Activated CD8-positive, alpha-beta T cell treated with anti-CD3 and anti-CD28 coated beads for 36 hours (primary cell): ENCODE data around the gene PPCDC. TPM values are rescaled to one million over a fixed set of nuclear protein-coding genes. Genes with fewer than 3 reads are reported as not detected.

Experiments
- ATAC-seq: fragments of 200-7000 bp; cut with Tn5 transposase; one replicate; pipeline ENCODE4 v1.10.0; 2021; ENCODE audit warnings: mild to moderate bottlenecking, moderate library complexity
- CTCF ChIA-PET: fragments of 350-600 bp; sonication (Branson Sonifier 250); formaldehyde crosslinking; loops from one replicate; lab custom pipeline; 2021; ENCODE audit warnings: antibody characterized with exemption; lab: Charles Lee
- POLR2A ChIA-PET: fragments of 350-600 bp; sonication (Branson Sonifier 250); formaldehyde crosslinking; loops from one replicate; lab custom pipeline; 2021; ENCODE audit warnings: antibody characterized with exemption; lab: Charles Lee
- DNase-seq: peaks from one replicate; pipeline ENCODE4 v3.0.0-alpha.2; 2020
- H3K27ac Mint-ChIP-seq: one replicate; pipeline ENCODE4 v1.8.0; 2021; ENCODE audit warnings: mild to moderate bottlenecking, mixed read lengths
- H3K27me3 Mint-ChIP-seq: one replicate; pipeline ENCODE4 v1.8.0; 2021; ENCODE audit warnings: mixed read lengths
- H3K36me3 Mint-ChIP-seq: one replicate; pipeline ENCODE4 v1.8.0; 2021; ENCODE audit warnings: low read depth, mixed read lengths
- H3K4me1 Mint-ChIP-seq: one replicate; pipeline ENCODE4 v1.8.0; 2021; ENCODE audit warnings: low read depth, mixed read lengths
- H3K4me3 Mint-ChIP-seq: one replicate; pipeline ENCODE4 v1.8.0; 2021; ENCODE audit warnings: mild to moderate bottlenecking, moderate library complexity, mixed read lengths
- H3K9me3 Mint-ChIP-seq: one replicate; pipeline ENCODE4 v1.8.0; 2021; ENCODE audit warnings: mixed read lengths
- intact Hi-C: fragments of 100-400 bp; cut with micrococcal nuclease; formaldehyde crosslinking; loops from one replicate; pipeline ENCODE4 v1.10.0; 2022
- total RNA-seq, 2 experiments: library from RNA; stranded (reverse); gene quantifications; one replicate each; pipeline ENCODE4 v1.2.3, GENCODE V29; 2021
- TF ChIP-seq, protein P1 (sequence below): fragments of 200-600 bp; IDR thresholded peaks from one replicate; pipeline ENCODE4 v1.8.0; 2022; ENCODE audit warnings: antibody characterized with exemption, mild to moderate bottlenecking

The PPCDC gene
- total RNA-seq, 2 experiments from 2014 or later = 25.7 to 26.6 TPM

DNA sequence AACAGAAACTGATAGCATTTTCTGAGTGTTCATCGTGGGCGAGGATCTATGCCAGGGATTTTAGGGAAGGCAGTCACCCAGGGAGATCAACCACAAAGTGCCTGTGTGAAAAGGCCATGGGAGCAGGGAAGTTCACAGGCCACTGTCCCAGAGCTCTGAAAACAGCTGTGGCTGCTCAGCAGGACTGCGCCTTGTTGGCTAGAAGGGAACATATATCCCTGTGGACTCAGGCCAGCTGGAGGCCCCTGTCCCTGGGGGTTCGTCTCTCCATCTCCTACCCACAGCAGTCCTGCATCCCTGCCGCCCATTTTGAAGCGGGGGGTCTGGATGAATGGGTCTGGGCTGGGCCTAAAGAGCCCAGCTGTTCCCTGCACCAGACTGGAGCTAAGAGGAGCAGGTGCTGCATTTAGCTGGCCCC lies 27.8 kb downstream of the PPCDC start:
- ChIA-PET CTCF (no interaction called here), POLR2A (no interaction called here)
- H3K27me3 Mint-ChIP-seq = no peaks in the 10 kb centered on the region
- H3K4me1 Mint-ChIP-seq = peaks cover 13% of the 10 kb centered on the region
- H3K9me3 Mint-ChIP-seq = no peaks in the 10 kb centered on the region
- TF ChIP-seq, protein P1, sequence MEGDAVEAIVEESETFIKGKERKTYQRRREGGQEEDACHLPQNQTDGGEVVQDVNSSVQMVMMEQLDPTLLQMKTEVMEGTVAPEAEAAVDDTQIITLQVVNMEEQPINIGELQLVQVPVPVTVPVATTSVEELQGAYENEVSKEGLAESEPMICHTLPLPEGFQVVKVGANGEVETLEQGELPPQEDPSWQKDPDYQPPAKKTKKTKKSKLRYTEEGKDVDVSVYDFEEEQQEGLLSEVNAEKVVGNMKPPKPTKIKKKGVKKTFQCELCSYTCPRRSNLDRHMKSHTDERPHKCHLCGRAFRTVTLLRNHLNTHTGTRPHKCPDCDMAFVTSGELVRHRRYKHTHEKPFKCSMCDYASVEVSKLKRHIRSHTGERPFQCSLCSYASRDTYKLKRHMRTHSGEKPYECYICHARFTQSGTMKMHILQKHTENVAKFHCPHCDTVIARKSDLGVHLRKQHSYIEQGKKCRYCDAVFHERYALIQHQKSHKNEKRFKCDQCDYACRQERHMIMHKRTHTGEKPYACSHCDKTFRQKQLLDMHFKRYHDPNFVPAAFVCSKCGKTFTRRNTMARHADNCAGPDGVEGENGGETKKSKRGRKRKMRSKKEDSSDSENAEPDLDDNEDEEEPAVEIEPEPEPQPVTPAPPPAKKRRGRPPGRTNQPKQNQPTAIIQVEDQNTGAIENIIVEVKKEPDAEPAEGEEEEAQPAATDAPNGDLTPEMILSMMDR = no peak
- H3K27ac Mint-ChIP-seq = no peak overlapping the region
- peaks cover 9% of the 10 kb centered on the region for H3K36me3 Mint-ChIP-seq
- intact Hi-C loops = no loop called here
- ATAC-seq = no peak
- no peak for DNase-seq
- H3K4me3 Mint-ChIP-seq = no peak overlapping the region

DNA sequence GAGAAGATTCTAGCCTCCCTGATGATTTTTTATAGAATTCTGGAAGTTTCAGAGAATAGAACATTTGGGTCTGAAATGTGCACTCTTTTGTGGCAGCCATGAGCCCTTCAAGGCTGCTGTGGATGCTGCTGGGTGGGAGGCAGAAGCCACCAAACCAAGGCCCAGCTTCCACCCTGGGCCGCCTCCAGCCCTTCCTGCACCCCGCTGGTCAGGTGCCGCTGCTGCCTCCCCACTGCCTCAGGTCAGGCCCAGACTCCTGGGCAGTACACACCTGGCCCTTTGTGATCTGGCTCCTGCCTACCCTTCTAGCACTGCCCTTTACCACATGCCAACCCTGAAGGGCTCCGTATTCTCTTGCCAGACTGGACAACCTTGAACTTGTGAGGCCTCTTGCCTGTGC lies 28.3 kb downstream of the PPCDC start:
- peaks cover 5% of the 10 kb centered on the region for H3K36me3 Mint-ChIP-seq
- no peaks in the 10 kb centered on the region for H3K9me3 Mint-ChIP-seq
- no peak overlapping the region for H3K4me3 Mint-ChIP-seq
- CTCF ChIA-PET = no interaction called here
- H3K27me3 Mint-ChIP-seq = no peaks in the 10 kb centered on the region
- DNase-seq = no peak
- TF ChIP-seq, protein P1 = no peak
- H3K4me1 Mint-ChIP-seq = peaks cover 8% of the 10 kb centered on the region
- ATAC-seq = no peak
- POLR2A ChIA-PET = no interaction called here
- intact Hi-C loops = no loop called here
- no peak overlapping the region for H3K27ac Mint-ChIP-seq

DNA sequence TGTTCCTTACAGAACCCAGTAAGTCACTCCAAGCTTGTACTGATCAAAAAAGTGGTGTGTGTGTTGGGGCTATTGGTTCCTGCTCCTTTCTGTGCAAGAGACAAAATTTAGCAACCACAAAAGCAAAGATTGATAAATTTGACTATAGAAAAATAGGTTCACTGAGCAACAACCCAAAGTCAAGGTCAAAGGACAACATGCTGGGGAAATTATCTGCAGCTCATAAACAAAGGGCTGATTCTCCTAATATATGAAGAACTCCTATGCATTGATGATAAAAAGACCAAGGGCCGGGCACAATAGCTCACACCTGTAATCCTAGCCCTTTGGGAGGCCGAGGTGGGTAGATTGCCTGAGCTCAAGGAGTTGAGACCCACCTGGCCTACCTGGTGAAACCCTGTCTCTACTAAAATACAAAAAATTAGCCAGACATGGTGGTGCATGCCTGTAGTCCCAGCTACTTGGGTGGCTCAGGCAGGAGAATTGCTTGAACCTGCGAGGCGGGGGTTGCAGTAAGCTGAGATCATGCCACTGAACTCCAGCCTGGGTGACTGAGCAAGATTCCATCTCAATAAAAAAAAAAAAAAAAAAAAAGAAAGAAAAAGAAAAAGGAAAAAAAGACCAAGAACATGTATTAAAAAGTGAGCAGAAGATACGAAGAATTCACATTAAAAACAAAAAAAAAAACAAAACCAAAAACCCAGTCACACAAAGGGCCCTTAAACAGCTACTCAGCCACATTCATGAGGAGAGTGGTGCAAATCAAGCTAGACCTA lies 29.8 kb downstream of the PPCDC start:
- no peak for DNase-seq
- Mint-ChIP-seq H3K36me3 (peaks cover 5% of the 10 kb centered on the region), H3K27ac (no peak overlapping the region), H3K4me3 (no peak overlapping the region), H3K27me3 (no peaks in the 10 kb centered on the region), H3K4me1 (no peaks in the 10 kb centered on the region), H3K9me3 (no peaks in the 10 kb centered on the region)
- intact Hi-C loops = no loop called here
- CTCF ChIA-PET = interaction anchor here (1.1 to 1.2 kb wide), 2 partner anchors 8 to 11 kb away, joined by 3 to 4 read pairs; no protein-coding TSS in a partner anchor
- POLR2A ChIA-PET = no interaction called here
- TF ChIP-seq, protein P1 = no peak
- no peak for ATAC-seq

DNA sequence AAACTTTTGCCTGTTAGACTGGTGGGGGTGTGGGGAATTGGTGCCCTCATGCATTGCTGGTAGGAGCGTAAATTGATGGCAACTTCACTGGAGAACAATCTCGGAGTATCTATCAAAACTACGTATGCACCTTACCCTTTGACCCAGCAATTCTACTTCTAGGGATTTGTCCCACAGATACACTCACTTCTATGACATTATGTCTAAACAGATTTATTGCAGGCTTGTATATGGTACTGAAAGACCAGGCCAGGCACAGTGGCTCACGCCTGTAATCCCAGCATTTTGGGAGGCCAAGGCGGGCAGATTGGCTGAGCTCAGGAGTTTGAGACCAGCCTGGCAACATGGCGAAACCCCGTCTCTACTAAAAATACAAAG lies 30.3 kb downstream of the PPCDC start:
- Mint-ChIP-seq H3K4me1 (no peaks in the 10 kb centered on the region), H3K27me3 (no peaks in the 10 kb centered on the region), H3K27ac (no peak overlapping the region), H3K4me3 (no peak overlapping the region), H3K36me3 (peaks cover 4% of the 10 kb centered on the region), H3K9me3 (no peaks in the 10 kb centered on the region)
- intact Hi-C loops = no loop called here
- TF ChIP-seq, protein P1 = no peak
- ATAC-seq = no peak
- ChIA-PET POLR2A (no interaction called here), CTCF (interaction anchor here (1.1 to 1.2 kb wide), 2 partner anchors 9 to 12 kb away, joined by 3 to 4 read pairs; no protein-coding TSS in a partner anchor)
- DNase-seq = no peak

DNA sequence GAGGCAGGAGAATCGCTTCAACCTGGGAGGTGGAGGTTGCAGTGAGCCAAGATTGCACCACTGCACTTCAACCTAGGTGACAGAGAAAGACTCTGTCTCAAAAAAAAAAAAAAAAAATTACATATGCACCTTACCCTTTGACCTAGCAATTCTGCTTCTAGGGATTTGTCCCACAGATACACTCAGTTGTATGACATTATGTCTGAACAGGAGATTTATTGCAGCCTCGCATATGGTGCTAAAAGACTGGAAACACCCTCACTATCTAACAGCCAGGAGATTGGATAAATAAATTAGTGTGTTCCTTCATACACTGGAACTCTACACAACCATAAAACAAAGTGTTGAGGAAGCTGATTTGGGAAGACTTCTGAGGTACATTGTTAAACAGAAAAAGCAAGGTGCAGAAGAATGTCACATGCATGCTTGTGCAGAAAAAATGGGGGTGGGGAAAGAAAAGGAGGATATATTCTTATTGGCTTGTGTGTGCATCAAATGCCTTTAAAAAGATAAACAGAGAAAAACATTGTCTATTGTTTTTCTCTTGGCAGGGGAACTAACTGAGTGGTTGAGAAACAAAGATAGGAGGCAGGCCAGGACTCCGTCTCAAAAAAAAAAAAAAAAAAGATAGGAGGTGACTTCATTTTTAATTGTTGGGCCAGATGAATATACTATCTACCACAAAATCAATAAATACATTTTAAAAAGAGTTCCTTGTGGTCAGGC lies 30.9 kb downstream of the PPCDC start:
- CTCF ChIA-PET = interaction anchor here (1.2 kb wide), 1 partner anchor 9 kb away, joined by 3 read pairs; no protein-coding TSS in a partner anchor
- no peaks in the 10 kb centered on the region for H3K36me3 Mint-ChIP-seq
- intact Hi-C loops = no loop called here
- POLR2A ChIA-PET = no interaction called here
- ATAC-seq (no peak), DNase-seq (no peak)
- no peaks in the 10 kb centered on the region for H3K27me3 Mint-ChIP-seq
- TF ChIP-seq, protein P1 = no peak
- H3K27ac Mint-ChIP-seq = no peak overlapping the region
- H3K4me3 Mint-ChIP-seq = no peak overlapping the region
- no peaks in the 10 kb centered on the region for H3K9me3 Mint-ChIP-seq
- H3K4me1 Mint-ChIP-seq = no peaks in the 10 kb centered on the region
